ENCODE measurements around the gene AP5S1. TPM values are rescaled to one million over a fixed set of nuclear protein-coding genes. Genes with fewer than 3 reads are reported as not detected.

Gene AP5S1
- total RNA-seq, 1 donor from 2014 or later = 12.8 TPM

GRCh38 chr20:3804254-3804751 lies 16.0 kb upstream of the AP5S1 start:
- DNase-seq (ENCODE audit: low read depth, low spot score) = no peak
- Mint-ChIP-seq H3K4me3 (peak overlapping the region; percentile 9), H3K27me3 (ENCODE audit: low read depth) (no peaks in the 10 kb centered on the region), H3K27ac (ENCODE audit: unreplicated experiment) (no peak overlapping the region), H3K4me1 (peaks cover 42% of the 10 kb centered on the region), H3K9me3 (no peaks in the 10 kb centered on the region), H3K36me3 (ENCODE audit: low read depth) (peaks cover 16% of the 10 kb centered on the region)
- no peak for TF ChIP-seq CTCF (conservative IDR thresholded peaks at IDR 0.05)

- Mint-ChIP-seq H3K36me3 (ENCODE audit: low read depth) (peaks cover 16% of the 10 kb centered on the region), H3K27me3 (ENCODE audit: low read depth) (no peaks in the 10 kb centered on the region), H3K4me1 (peaks cover 37% of the 10 kb centered on the region), H3K4me3 (no peak overlapping the region), H3K27ac (ENCODE audit: unreplicated experiment) (peak overlapping the region; percentile 58), H3K9me3 (no peaks in the 10 kb centered on the region)
- no peak for TF ChIP-seq CTCF (conservative IDR thresholded peaks at IDR 0.05)
- no peak for DNase-seq (ENCODE audit: low read depth, low spot score)
These were observed 15.6 kb upstream of the AP5S1 start for GRCh38 chr20:3804781-3805180.

- no peaks in the 10 kb centered on the region for H3K27me3 Mint-ChIP-seq (ENCODE audit: low read depth)
- no peak for DNase-seq (ENCODE audit: low read depth, low spot score)
- H3K27ac Mint-ChIP-seq (ENCODE audit: unreplicated experiment) = no peak overlapping the region
- H3K4me3 Mint-ChIP-seq = no peak overlapping the region
- H3K4me1 Mint-ChIP-seq = peaks cover 31% of the 10 kb centered on the region
- H3K36me3 Mint-ChIP-seq (ENCODE audit: low read depth) = peaks cover 8% of the 10 kb centered on the region
- H3K9me3 Mint-ChIP-seq = no peaks in the 10 kb centered on the region
- no peak for TF ChIP-seq CTCF (conservative IDR thresholded peaks at IDR 0.05)
These were observed 11.8 kb upstream of the AP5S1 start for GRCh38 chr20:3808544-3808943.

- H3K4me1 Mint-ChIP-seq = peaks cover 30% of the 10 kb centered on the region
- no peaks in the 10 kb centered on the region for H3K27me3 Mint-ChIP-seq (ENCODE audit: low read depth)
- no peak overlapping the region for H3K4me3 Mint-ChIP-seq
- DNase-seq (ENCODE audit: low read depth, low spot score) = no peak
- no peaks in the 10 kb centered on the region for H3K9me3 Mint-ChIP-seq
- H3K27ac Mint-ChIP-seq (ENCODE audit: unreplicated experiment) = peak overlapping the region; percentile 54
- H3K36me3 Mint-ChIP-seq (ENCODE audit: low read depth) = no peaks in the 10 kb centered on the region
- no peak for TF ChIP-seq CTCF (conservative IDR thresholded peaks at IDR 0.05)
These were observed 8.7 kb upstream of the AP5S1 start for GRCh38 chr20:3811467-3812258.

- Mint-ChIP-seq H3K36me3 (ENCODE audit: low read depth) (no peaks in the 10 kb centered on the region), H3K27me3 (ENCODE audit: low read depth) (no peaks in the 10 kb centered on the region), H3K9me3 (no peaks in the 10 kb centered on the region), H3K4me3 (no peak overlapping the region), H3K4me1 (peaks cover 26% of the 10 kb centered on the region), H3K27ac (ENCODE audit: unreplicated experiment) (no peak overlapping the region)
- no peak for DNase-seq (ENCODE audit: low read depth, low spot score)
- TF ChIP-seq CTCF (conservative IDR thresholded peaks at IDR 0.05) = no peak
These were observed 8.1 kb upstream of the AP5S1 start for GRCh38 chr20:3812259-3812681.

Data from neural crest cell (in vitro differentiated cells).